Esophagus (tissue), 2 donors: ENCODE results near the gene SMIM10L2A. TPM values are rescaled to one million over a fixed set of nuclear protein-coding genes. Genes with fewer than 3 reads are reported as not detected.

Source experiments
- H3K27ac ChIP-seq, 2 donors: one replicate each; pipeline ENCODE4 v1.5.1; 2013; ENCODE audit warnings: low read depth in 2 of 2, mild to moderate bottlenecking in 2 of 2, inconsistent platforms in 1 of 2, low read length in 1 of 2, moderate library complexity in 1 of 2
- H3K27me3 ChIP-seq, 2 donors: one replicate each; pipeline ENCODE4 v1.6.1; 2013; ENCODE audit warnings: low read length in 2 of 2, control low read depth in 1 of 2, mild to moderate bottlenecking in 1 of 2; ENCODE audit not compliant: insufficient read depth in 2 of 2, control insufficient read depth in 1 of 2
- H3K36me3 ChIP-seq, 2 donors: one replicate each; pipeline ENCODE4 v1.6.1; 2013; ENCODE audit warnings: low read length in 1 of 2; ENCODE audit not compliant: control insufficient read depth in 2 of 2, insufficient read depth in 2 of 2
- H3K4me1 ChIP-seq, 2 donors: one replicate each; pipeline ENCODE4 v1.6.1; 2013; ENCODE audit warnings: low read length in 1 of 2; ENCODE audit not compliant: control insufficient read depth in 2 of 2, insufficient read depth in 2 of 2
- H3K4me3 ChIP-seq, 2 donors: one replicate each; pipeline ENCODE4 v1.5.1; 2013; ENCODE audit warnings: low read length in 2 of 2, mild to moderate bottlenecking in 2 of 2, low read depth in 1 of 2, moderate library complexity in 1 of 2
- H3K9me3 ChIP-seq, 2 donors: one replicate each; pipeline ENCODE4 v1.6.1; 2013; ENCODE audit warnings: mild to moderate bottlenecking in 2 of 2, low read depth in 1 of 2, low read length in 1 of 2, moderate library complexity in 1 of 2; ENCODE audit not compliant: control insufficient read depth in 2 of 2, insufficient read depth in 1 of 2
- WGBS, 2 donors: extraction: QIAGEN DNeasy Blood & Tissue Kit; methylation state at CpG; one replicate each; pipeline ENCODE4 v1.1.7; 2013; 5-methylcytosine and 5-hydroxymethylcytosine counted together
- polyA plus RNA-seq, 2 donors: library from polyadenylated mRNA; stranded (reverse); fragments of 200-250 nt; gene quantifications; one replicate each; pipeline ENCODE4 v1.2.3, GENCODE V29; 2013
- donor health status: healthy with polysubstance abuse.
- donor health status: Bipolar disorder and iron deficiency.

Gene SMIM10L2A
- polyA plus RNA-seq, 2 donors, result 0.76 to 1.2 TPM

DNA sequence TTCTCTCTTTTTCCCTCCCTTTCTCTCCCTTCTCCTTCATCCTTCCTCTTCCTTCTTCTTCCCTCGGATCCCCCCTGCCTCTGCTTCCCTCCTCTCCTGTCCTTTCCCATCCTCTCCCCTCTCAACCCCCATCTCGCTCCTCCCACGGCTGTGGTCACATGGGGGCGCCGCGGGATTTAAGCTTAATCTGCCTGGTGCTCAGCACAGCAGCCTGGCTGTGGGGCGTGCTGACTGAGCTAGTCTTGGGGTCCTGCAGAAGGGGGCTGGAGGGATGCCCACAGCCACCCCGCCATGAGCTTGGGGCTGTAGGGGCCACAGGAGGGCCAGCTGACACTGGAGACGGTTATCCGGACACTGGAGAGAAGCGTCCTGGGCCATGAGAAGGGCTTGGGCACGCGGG, 10.7 kb downstream of the SMIM10L2A start:
- H3K9me3 ChIP-seq, result peaks cover 0 to 9% of the 10 kb centered on the region in 2 donors
- H3K4me3 ChIP-seq, result no peak overlapping the region
- H3K27ac ChIP-seq, result no peak overlapping the region
- H3K4me1 ChIP-seq, result no peaks in the 10 kb centered on the region
- WGBS, 2 donors, result 70 to 79% methylated on average over 13 of the region's 13 CpGs
- peaks cover 0 to 5% of the 10 kb centered on the region in 2 donors for H3K27me3 ChIP-seq
- H3K36me3 ChIP-seq, result no peaks in the 10 kb centered on the region

- no peak overlapping the region for H3K27ac ChIP-seq
- 83% methylated on average over 22 of the region's 22 CpGs for WGBS, 2 donors
- H3K36me3 ChIP-seq, result no peaks in the 10 kb centered on the region
- no peak overlapping the region for H3K4me3 ChIP-seq
- H3K9me3 ChIP-seq, result peaks cover 0 to 9% of the 10 kb centered on the region in 2 donors
- H3K4me1 ChIP-seq, result no peaks in the 10 kb centered on the region
- peaks cover 0 to 5% of the 10 kb centered on the region in 2 donors for H3K27me3 ChIP-seq
These were observed 11.3 kb downstream of the SMIM10L2A start for GRCh38 chrX:135432881-135433521.

GRCh38 chrX:135433531-135434257, 11.9 kb downstream of the SMIM10L2A start:
- Histone ChIP-seq H3K27ac (no peak overlapping the region), H3K9me3 (peaks cover 0 to 9% of the 10 kb centered on the region in 2 donors), H3K4me3 (no peak overlapping the region), H3K4me1 (no peaks in the 10 kb centered on the region), H3K27me3 (peaks cover 0 to 5% of the 10 kb centered on the region in 2 donors), H3K36me3 (no peaks in the 10 kb centered on the region)
- WGBS, 2 donors, result 93 to 96% methylated on average over 36 to 37 of the region's 37 CpGs

GRCh38 chrX:135434258-135435138, 12.8 kb downstream of the SMIM10L2A start:
- Histone ChIP-seq H3K4me1 (no peaks in the 10 kb centered on the region), H3K9me3 (peaks cover 0 to 9% of the 10 kb centered on the region in 2 donors), H3K27ac (no peak overlapping the region), H3K4me3 (no peak overlapping the region), H3K27me3 (peaks cover 0 to 5% of the 10 kb centered on the region in 2 donors), H3K36me3 (no peaks in the 10 kb centered on the region)
- 92 to 95% methylated on average over 49 of the region's 49 CpGs for WGBS, 2 donors

DNA sequence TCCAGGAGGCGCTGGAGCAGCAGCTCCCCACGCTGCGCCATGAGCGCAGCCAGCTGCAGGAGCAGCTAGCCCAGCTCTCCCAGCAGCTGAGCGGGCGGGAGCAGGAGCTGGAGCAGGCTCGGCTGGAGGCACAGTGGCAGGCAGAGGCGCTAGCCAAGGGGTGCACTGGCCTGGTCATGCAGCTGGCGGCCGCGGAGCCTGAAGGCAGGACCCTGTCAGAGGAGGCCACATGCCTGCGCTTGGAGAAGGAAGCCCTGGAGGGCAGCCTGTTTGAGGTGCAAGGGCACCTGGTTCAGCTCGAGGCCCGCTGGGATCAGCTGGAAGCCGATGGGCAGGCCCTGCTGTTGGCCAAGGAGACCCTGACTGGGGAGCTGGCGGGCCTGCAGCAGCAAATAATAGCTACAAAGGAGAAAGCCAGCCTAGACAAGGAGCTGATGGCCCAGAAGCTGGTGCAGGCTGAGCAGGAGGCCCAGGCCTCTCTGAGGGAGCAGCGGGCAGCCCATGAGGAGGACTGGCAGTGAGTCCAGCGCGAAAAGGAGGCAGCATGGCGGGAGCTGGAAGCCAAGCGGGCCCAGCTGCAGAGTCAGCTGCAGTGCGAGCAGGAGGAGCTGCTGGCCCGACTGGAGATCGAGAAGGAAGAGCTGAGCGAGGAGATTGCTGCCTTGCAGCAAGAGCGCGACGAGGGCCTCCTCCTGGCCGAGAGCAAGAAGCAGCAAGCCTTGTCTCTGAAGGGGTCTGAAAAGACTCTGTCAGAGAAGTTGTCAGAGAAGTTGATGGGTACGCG, 13.6 kb downstream of the SMIM10L2A start:
- peaks cover 0 to 5% of the 10 kb centered on the region in 2 donors for H3K27me3 ChIP-seq
- 92 to 94% methylated on average over 31 of the region's 31 CpGs for WGBS, 2 donors
- H3K9me3 ChIP-seq, result peaks cover 0 to 9% of the 10 kb centered on the region in 2 donors
- no peaks in the 10 kb centered on the region for H3K36me3 ChIP-seq
- no peak overlapping the region for H3K27ac ChIP-seq
- H3K4me3 ChIP-seq, result no peak overlapping the region
- no peaks in the 10 kb centered on the region for H3K4me1 ChIP-seq

DNA sequence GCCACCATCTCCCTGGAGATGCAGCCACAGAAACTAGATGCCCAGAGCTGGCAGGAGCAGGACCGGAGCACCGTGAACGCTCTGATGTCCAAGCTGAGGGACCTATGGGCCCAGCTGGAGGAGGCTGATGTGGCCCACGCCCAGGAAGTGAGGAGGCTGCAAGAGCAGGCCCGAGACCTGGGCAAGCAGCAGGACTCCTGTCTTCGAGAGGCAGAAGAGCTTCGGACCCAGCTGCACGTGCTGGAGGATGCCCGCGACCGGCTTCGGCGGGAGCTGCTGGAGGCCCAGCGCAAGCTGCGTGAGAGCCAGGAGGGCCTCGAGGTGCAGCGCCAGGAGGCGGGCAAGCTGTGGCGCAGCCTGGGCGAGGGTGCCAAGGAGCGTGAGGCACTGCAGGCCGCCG, 14.2 kb downstream of the SMIM10L2A start:
- Histone ChIP-seq H3K4me1 (no peaks in the 10 kb centered on the region), H3K27me3 (peaks cover 0 to 1% of the 10 kb centered on the region in 2 donors), H3K4me3 (no peak overlapping the region), H3K36me3 (no peaks in the 10 kb centered on the region), H3K27ac (no peak overlapping the region), H3K9me3 (peaks cover 0 to 9% of the 10 kb centered on the region in 2 donors)
- 90 to 92% methylated on average over 23 of the region's 23 CpGs for WGBS, 2 donors

GRCh38 chrX:135436456-135436855, 14.7 kb downstream of the SMIM10L2A start:
- H3K9me3 ChIP-seq, result peaks cover 0 to 9% of the 10 kb centered on the region in 2 donors
- H3K36me3 ChIP-seq, result no peaks in the 10 kb centered on the region
- no peaks in the 10 kb centered on the region for H3K27me3 ChIP-seq
- H3K27ac ChIP-seq, result no peak overlapping the region
- 83 to 86% methylated on average over 32 of the region's 32 CpGs for WGBS, 2 donors
- H3K4me3 ChIP-seq, result no peak overlapping the region
- H3K4me1 ChIP-seq, result no peaks in the 10 kb centered on the region

GRCh38 chrX:135436966-135437866, 15.5 kb downstream of the SMIM10L2A start:
- H3K9me3 ChIP-seq, result peaks cover 0 to 9% of the 10 kb centered on the region in 2 donors
- no peak overlapping the region for H3K27ac ChIP-seq
- no peaks in the 10 kb centered on the region for H3K36me3 ChIP-seq
- H3K27me3 ChIP-seq, result no peaks in the 10 kb centered on the region
- H3K4me1 ChIP-seq, result no peaks in the 10 kb centered on the region
- WGBS, 2 donors, result 92 to 93% methylated on average over 48 to 49 of the region's 49 CpGs
- no peak overlapping the region for H3K4me3 ChIP-seq
